ENCODE results near the gene ARCN1.
"Not testable (repeated sequence)": the region's sequence is repeated elsewhere in the genome, so short reads cannot be mapped to it uniquely, and the experiment has no call there.

Gene ARCN1

GRCh38 chr11:118606157-118606843, 34.1 kb downstream of the ARCN1 start:
- no peak for DNase-seq (ENCODE audit: low read depth in 2 of 2)

- no peak for DNase-seq (ENCODE audit: low read depth in 2 of 2)
Observed at GRCh38 chr11:118606844-118607228, 34.6 kb downstream of the ARCN1 start.

DNA sequence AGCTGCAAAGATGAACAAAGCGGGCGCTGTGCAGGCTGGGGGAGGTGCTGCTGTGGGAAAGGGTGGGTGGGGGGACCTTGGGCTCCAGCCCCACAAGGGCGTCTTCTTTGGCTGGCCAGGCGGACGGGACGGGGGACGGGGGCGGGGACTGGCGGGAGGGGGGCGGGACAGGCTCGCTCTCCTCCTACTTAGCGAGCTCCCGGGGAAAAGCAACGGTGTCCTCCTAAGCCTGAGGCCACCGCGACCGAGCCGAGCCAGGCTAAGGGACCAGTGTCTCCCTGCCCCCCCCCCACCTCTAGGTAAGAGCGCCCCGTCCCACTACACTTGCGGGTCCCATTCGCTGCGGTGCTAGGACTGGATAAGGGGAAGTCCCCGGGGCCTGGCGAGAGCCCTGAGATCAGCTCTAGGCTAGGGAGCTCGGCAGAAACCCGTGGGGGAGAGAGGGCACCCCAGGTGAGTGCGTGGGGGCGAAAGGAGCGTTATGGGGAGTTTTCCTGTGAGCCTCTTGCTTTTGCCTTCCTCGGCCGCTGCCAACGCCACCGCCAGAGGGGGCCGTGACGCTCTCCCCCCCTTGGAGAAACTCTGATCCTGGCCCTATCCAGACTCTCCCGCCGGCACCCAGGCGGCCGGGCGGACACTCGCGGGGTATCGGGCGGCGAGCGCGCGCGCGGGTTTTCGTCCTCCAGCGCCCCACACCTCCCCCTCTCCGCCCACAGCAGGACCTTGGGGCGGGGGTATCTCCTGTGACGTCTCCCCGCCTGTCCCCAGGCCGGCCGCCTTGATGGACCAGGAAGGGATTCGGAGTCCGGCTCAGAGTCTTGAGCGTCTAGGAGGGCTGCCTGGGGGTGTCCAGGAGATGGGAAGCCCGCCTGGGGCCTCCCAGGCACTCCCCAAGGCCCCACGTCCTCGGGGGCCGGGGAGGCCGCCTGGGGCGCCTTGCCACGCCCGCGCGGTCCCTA, 35.5 kb downstream of the ARCN1 start, which contains the start of gene PHLDB1:
Gene PHLDB1, plus strand, starts transcription at position 215 of the 959 bp plus-strand sequence. CDS start 6,222 bp downstream, outside the sequence.
- DNase-seq (ENCODE audit: low read depth in 2 of 2), result peak in 1 of 2 donors; percentile 16

DNA sequence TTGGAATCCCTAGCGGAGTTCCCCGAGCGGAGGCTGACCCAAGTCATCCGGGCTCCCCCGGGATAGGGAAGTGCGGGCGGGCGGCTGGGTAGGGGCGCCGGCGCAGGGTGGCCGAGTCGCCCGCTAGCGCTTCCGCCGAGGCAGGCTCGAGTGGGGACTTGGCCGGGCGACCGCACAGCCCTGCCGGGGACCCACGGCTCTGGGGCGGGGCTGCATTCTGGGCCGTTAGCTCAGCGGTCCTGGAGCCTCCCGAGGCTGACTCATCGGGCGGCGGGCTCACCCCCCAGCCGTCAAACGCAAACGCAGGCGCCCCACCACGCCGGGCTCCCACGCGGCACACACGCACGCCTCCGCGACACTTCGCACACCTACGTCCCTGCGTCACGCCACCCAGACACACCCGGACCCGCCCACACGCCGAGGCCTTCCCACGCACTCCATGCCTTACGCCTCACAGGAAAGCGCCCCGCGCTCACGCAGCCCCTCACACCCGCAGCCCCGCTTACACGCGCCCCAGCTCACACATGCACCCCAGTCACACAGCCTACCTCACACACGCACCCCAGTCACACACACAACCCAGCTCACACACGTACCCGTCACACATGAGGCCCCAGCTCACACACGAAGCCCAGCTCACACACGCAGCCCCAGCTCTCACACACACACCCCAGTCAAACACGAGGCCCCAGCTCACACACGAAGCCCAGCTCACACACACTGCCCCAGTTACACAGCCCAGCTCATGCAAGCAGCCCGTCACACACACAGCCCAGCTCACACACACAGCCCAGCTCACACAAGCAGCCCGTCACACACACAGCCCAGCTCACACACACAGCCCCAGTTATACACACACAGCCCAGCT, 36.4 kb downstream of the ARCN1 start:
- peak; percentile 36 to 45 for DNase-seq (ENCODE audit: low read depth in 2 of 2)

DNA sequence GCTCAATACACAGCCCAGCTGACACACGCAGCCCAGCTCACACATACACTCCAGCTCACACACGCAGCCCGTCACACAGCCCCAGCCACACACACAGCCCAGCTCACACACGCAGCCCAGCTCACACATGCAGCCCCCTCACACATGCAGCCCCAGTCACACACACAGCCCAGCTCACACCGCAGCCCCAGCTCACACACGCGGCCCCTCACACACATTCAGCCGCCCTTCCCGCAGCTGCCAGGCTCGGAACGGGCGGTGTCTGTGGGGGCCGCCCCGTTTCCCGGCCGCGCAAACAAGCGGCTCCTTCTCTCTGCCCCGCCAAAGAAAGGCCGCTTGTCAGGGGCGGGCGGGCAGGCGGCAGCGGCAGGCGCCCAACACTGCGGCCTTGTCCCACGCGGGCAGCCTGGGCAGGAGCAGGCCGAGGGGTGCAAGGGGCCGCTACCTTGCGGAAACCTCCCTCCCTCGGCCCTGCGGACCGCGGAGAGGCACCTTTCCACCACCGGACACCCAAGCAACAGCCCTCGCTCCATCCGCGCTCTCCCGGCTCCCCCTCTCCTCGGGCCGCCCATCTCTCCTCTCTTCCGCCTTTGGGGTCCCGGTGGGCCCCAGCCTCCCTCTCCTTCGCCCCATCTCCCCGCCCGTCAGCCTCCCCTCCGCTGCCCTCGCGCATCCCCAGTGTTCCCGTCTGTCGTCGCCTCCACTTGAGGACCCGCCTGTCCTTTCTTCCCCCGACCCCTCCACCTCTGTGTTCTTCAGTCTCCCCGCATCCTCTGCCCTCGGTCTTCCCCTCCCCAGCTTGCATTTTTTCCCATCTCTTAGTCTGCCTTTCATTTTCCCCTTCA, 37.4 kb downstream of the ARCN1 start:
- DNase-seq (ENCODE audit: low read depth in 2 of 2), result peak in 1 of 2 donors; percentile 12

- DNase-seq (ENCODE audit: low read depth in 2 of 2), result no peak
Observed at GRCh38 chr11:118610225-118610772, 38.1 kb downstream of the ARCN1 start.

DNA sequence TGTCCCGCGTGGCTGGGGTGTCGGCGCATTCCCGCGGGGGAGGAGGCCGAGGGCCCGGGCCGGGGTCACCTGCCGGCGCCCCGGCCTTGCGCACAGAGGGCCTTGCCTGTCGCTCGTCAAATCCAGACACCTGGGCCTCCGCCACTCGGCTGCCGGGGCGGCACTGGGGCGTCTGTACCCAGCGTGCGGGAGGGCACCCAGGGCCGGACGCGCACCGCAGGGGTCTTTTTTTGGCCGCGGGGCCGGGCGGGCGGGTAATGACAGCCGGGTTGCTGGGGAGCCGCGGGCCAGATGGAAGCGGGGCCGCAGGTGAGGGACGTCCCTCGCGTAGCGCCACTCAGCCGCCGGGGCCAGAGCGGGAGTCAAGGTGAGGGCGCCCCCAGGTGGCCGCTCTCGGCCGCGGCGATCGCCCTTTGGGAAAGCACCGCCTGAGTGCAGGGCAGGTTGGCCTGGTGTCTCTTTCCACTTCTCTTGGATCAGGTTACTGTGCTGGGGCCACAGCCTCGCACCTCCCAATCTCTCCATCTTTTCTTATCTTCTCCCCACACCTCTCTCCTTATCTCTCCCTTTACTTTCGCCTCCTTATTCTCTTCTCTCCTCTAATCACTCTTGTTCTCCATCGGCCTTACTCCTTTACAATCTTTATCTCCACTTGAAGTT, 38.7 kb downstream of the ARCN1 start:
- DNase-seq (ENCODE audit: low read depth in 2 of 2), result peak; percentile 64 to 78

DNA sequence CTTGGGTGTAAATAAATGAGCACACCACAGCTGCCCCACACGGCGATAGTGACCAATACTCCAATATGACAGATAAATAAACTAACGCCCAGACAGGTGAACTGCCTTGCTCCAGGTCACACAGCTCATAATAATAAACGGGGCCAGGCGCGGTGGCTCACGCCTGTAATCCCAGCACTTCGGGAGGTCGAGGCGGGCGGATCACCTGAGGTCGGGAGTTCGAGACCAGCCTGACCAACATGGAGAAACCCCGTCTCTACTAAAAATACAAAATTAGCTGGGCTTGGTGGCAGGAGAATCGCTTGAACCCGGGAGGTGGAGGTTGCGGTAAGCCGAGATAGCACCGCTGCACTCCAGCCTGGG, 39.2 kb downstream of the ARCN1 start:
- not testable (repeated sequence) for DNase-seq (ENCODE audit: low read depth in 2 of 2)

DNA sequence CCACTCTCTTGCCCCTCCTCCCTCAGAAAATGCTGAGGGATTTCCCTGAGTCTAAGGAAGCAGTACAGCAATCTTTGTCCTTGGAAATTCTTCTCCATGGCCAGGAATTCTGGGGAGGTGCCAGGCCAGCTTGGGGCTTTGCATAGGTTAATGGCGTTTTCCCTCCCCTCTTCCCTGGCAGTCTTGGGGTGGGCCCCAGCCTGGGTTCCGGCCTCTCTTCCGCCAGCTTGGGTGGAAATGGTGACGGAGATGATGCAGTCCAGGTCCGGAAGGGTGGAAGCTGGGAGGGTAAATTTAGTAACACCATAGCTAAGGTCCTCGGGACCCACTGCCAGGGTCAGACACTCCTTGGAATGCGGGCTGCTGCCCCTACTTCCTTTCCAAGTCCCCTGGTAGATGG, 40.2 kb downstream of the ARCN1 start:
- DNase-seq (ENCODE audit: low read depth in 2 of 2), result no peak

- DNase-seq (ENCODE audit: low read depth in 2 of 2), result no peak
Observed at GRCh38 chr11:118614511-118614910, 42.3 kb downstream of the ARCN1 start.

GRCh38 chr11:118615282-118615975, 43.2 kb downstream of the ARCN1 start:
- no peak for DNase-seq (ENCODE audit: low read depth in 2 of 2)

DNA sequence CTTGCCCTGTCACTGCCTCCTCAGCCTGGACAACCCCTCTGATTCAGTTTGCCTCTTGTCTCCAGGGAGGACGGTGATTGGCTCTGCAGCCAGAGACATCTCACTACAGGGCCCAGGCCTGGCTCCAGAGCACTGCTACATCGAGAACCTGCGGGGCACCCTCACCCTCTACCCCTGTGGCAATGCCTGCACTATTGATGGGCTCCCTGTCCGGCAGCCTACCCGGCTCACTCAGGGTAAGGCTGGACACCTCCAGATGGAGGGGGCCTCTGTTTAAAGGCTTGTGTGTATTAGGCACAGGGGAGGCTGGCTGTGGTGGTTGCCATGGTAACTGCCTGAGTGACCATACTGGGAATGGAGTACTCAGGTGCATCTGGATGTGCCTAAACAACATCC, 43.8 kb downstream of the ARCN1 start:
- DNase-seq (ENCODE audit: low read depth in 2 of 2), result no peak

DNA sequence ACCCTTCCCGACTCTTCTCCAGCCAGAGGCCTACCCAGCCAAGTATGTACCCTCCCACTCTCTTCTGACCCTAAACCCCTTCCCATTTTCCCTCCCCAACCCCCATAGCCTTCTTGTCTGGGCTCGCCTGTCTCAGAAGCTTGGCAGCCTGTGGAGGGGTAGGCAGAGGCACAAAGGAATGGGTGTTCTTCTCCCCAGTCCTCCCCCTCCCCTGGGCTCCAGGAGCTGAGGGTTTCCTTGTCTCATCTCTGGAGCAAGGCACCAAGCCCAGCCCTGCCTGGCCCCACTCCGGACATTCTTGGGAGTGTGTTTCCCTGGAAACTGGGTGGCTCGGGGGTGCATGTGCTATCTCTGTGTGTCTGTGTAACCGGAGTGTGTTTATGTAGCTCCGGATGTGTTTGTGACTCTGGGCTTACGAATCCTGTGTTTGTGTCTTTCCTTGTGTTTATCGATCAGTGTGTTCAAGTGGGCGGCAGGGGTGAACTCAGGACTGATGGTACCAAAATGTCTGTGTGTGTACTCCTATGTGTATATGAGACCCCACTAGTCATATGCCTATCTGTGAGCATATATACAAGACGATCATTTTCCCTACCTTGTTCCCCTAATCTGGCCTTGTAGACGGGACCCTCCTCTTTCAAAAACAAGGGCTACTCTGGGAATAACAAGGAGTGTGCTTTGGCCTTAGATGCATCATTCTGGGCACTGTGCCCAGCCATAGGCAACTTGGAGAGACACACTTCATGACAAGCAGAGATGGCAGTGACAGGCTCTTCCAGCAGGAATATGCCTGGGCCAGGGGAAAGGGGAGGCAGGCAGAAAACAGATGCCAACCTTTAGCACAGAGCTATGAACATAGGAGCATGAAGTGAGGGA, 46.1 kb downstream of the ARCN1 start:
- no peak for DNase-seq (ENCODE audit: low read depth in 2 of 2)

- no peak for DNase-seq (ENCODE audit: low read depth in 2 of 2)
Observed at GRCh38 chr11:118618991-118619375, 46.8 kb downstream of the ARCN1 start.

DNA sequence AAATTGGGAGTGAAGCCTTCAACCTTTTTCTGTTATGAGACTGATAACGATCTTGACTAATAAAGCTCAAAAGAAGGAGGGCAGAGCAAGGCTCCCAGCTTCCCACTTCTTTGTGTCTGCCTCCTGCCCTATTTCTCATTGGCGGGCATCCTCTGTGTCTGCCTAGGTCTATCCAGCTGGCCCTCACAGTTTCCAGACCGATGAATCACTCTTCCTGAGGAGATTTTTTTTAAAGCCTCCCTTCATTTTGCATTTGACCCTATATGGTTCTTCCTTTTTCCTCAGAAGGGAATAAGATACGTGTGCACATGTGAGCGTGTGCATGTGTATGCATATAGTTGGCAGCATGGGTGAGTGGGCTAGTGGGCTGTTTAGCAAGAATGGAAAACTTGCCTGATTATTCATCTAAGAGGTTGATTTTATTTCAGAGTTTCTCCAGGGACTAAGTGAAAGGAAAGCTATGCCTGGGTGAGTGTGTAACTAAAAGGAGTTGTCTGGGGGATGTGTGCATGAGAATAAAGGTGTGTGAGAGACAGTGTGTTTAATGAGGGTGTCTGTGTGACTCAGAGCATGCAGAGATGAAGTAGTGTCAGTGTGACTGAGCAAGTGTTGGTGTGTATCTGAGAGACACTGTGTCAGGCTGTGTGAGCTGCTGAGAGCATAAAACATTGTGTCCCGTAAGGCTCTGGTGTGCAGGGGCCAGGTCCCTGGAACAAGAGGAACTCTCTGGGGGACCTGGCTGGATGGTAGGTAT, 47.4 kb downstream of the ARCN1 start:
- DNase-seq (ENCODE audit: low read depth in 2 of 2), result no peak

- DNase-seq (ENCODE audit: low read depth in 2 of 2), result no peak
Observed at GRCh38 chr11:118620529-118621070, 48.4 kb downstream of the ARCN1 start.

DNA sequence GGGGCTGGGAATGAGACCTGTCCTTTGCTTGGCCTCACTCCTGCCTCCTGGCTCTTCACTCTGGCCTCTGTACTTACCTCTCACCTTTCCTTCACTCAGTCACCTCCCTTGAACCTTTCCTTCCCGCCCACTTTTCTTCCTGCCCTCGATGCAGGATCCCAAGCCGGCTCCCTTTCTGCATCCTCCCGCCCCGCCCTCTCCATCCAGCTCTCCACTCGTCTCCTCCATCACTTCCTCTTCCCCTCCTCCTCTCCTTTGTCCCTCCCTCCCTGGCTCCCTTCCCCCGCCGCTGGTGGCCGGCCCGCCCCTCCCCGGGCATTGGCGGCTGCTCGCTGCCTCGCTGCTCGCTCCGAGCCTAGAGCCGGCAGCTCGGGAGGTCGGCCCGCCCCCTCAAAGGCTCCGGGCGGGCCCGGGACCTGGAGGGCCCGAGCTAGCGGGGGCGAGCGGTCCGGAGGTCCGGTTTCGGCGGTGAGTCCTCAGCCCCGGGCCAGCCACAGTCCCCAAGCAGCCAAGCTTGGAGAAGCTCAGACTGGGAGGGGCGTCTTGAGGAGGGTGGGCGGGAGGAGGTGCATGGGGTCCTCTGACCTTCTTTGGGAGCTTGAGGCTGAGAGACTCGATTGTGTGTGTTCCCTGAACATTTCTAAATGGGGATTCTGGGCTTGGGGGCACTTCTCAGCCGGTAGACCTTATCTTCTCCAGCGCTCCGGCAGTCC, 49.0 kb downstream of the ARCN1 start:
- peak in 1 of 2 donors; percentile 10 for DNase-seq (ENCODE audit: low read depth in 2 of 2)

Data from stimulated activated CD4-positive, alpha-beta T cell treated with anti-CD3 and anti-CD28 coated beads, Interleukin-15, amount 100 ng/mL, for 48 hours (primary cell).